Measurements from ENCODE around the gene NT5DC3.

DNA sequence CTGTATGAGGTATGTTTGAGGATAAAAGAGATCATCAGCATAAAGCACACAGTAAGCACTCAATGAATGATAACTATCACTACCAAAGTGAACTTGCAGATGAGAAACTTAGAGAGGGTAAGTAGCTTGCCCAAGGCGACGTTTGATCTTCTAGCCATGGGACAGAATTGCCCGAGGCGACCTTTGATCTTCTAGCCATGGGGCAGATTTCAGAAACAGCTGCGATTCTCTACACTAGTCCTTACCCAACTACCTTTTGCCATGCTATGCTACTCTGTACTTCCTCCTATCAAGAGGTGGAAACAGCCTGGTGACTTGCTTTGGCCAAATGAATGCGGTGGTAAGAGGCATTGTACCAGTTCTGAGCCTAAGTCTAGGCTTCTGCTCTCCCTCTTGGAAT lies 23.7 kb upstream of the NT5DC3 start:
- TF ChIP-seq, protein P1, sequence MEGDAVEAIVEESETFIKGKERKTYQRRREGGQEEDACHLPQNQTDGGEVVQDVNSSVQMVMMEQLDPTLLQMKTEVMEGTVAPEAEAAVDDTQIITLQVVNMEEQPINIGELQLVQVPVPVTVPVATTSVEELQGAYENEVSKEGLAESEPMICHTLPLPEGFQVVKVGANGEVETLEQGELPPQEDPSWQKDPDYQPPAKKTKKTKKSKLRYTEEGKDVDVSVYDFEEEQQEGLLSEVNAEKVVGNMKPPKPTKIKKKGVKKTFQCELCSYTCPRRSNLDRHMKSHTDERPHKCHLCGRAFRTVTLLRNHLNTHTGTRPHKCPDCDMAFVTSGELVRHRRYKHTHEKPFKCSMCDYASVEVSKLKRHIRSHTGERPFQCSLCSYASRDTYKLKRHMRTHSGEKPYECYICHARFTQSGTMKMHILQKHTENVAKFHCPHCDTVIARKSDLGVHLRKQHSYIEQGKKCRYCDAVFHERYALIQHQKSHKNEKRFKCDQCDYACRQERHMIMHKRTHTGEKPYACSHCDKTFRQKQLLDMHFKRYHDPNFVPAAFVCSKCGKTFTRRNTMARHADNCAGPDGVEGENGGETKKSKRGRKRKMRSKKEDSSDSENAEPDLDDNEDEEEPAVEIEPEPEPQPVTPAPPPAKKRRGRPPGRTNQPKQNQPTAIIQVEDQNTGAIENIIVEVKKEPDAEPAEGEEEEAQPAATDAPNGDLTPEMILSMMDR (IDR thresholded peaks at IDR 0.05): no peak
- TF ChIP-seq POLR2AphosphoS5 (IDR thresholded peaks at IDR 0.05): no peak
